Stimulated activated CD8-positive, alpha-beta memory T cell treated with anti-CD3 and anti-CD28 coated beads, Interleukin-12 subunit alpha, Interleukin-12 subunit beta, amount 100 ng/mL, for 1 hour (primary cell): ENCODE data around the gene UPK3BL2.
"Not testable (repeated sequence)": the region's sequence is repeated elsewhere in the genome, so short reads cannot be mapped to it uniquely, and the experiment has no call there.

Experiments
- DNase-seq: peaks from one replicate; pipeline ENCODE4 v3.0.0-alpha.2; 2020; ENCODE audit warnings: low read depth

UPK3BL2 gene

GRCh38 chr7:102543596-102543995 is at the start of gene UPK3BL2:
Gene UPK3BL2 (minus strand): TSS chr7:102543696. CDS start chr7:102543636, 60 bp downstream.
- not testable (repeated sequence) for DNase-seq

- not testable (repeated sequence) for DNase-seq
These were observed 49.1 kb upstream of the UPK3BL2 start for GRCh38 chr7:102592477-102593019.

- not testable (repeated sequence) for DNase-seq
These were observed 46.4 kb upstream of the UPK3BL2 start for GRCh38 chr7:102589857-102590256.

GRCh38 chr7:102583495-102583894 is 40.0 kb upstream of the UPK3BL2 start:
- not testable (repeated sequence) for DNase-seq

GRCh38 chr7:102581722-102582121 is 38.2 kb upstream of the UPK3BL2 start:
- not testable (repeated sequence) for DNase-seq

GRCh38 chr7:102578486-102578885 is 35.0 kb upstream of the UPK3BL2 start:
- not testable (repeated sequence) for DNase-seq

- DNase-seq, result not testable (repeated sequence)
These were observed 34.1 kb upstream of the UPK3BL2 start for GRCh38 chr7:102577315-102578240.

GRCh38 chr7:102576363-102576762 is 32.9 kb upstream of the UPK3BL2 start:
- DNase-seq, result not testable (repeated sequence)

- not testable (repeated sequence) for DNase-seq
These were observed 31.1 kb upstream of the UPK3BL2 start for GRCh38 chr7:102574607-102575006.

GRCh38 chr7:102572261-102573239 is 29.1 kb upstream of the UPK3BL2 start, which contains the start of gene POLR2J3:
Gene POLR2J3 (minus strand): TSS chr7:102572583. CDS start chr7:102572521, 62 bp downstream.
- peak; percentile 100 for DNase-seq

GRCh38 chr7:102568620-102569019 is 25.1 kb upstream of the UPK3BL2 start:
- not testable (repeated sequence) for DNase-seq

- DNase-seq, result not testable (repeated sequence)
These were observed 7.4 kb upstream of the UPK3BL2 start, which contains the start of gene SPDYE2 for GRCh38 chr7:102550808-102551422. Gene SPDYE2 (plus strand): TSS chr7:102551226. CDS start chr7:102553256, 2,030 bp downstream.

GRCh38 chr7:102546353-102546752 is 2.9 kb upstream of the UPK3BL2 start:
- DNase-seq, result not testable (repeated sequence)

- not testable (repeated sequence) for DNase-seq
These were observed 1.8 kb upstream of the UPK3BL2 start for GRCh38 chr7:102545288-102545687.

- not testable (repeated sequence) for DNase-seq
These were observed 876 bp upstream of the UPK3BL2 start for GRCh38 chr7:102544372-102544771.

GRCh38 chr7:102542771-102543170 is 725 bp downstream of the UPK3BL2 start:
- not testable (repeated sequence) for DNase-seq

GRCh38 chr7:102542083-102542482 is 1.4 kb downstream of the UPK3BL2 start:
- not testable (repeated sequence) for DNase-seq

- DNase-seq, result not testable (repeated sequence)
These were observed 2.9 kb downstream of the UPK3BL2 start for GRCh38 chr7:102540604-102541003.

- not testable (repeated sequence) for DNase-seq
These were observed 8.4 kb downstream of the UPK3BL2 start for GRCh38 chr7:102535062-102535615.

- not testable (repeated sequence) for DNase-seq
These were observed 11.4 kb downstream of the UPK3BL2 start for GRCh38 chr7:102532127-102532526.

- DNase-seq, result not testable (repeated sequence)
These were observed 11.9 kb downstream of the UPK3BL2 start for GRCh38 chr7:102531583-102531982.
